Activated T-cell treated with anti-CD3 and anti-CD28 coated beads for 24 hours (primary cell): ENCODE results near the gene DUSP5.
"Not testable (repeated sequence)": the region's sequence is repeated elsewhere in the genome, so short reads cannot be mapped to it uniquely, and the experiment has no call there.

Source experiments
- DNase-seq: peaks from one replicate; pipeline ENCODE4 v3.0.0-alpha.2; 2020; ENCODE audit warnings: low read depth

DUSP5 gene

GRCh38 chr10:110522365-110522988, 24.8 kb downstream of the DUSP5 start:
- DNase-seq: no peak

- DNase-seq: no peak
Observed at GRCh38 chr10:110523736-110524135, 26.0 kb downstream of the DUSP5 start.

- no peak for DNase-seq
Observed at GRCh38 chr10:110524179-110524858, 26.6 kb downstream of the DUSP5 start.

- no peak for DNase-seq
Observed at GRCh38 chr10:110524859-110525232, 27.1 kb downstream of the DUSP5 start.

GRCh38 chr10:110525349-110526260, 27.9 kb downstream of the DUSP5 start:
- DNase-seq: no peak

GRCh38 chr10:110527731-110528171, 30.0 kb downstream of the DUSP5 start:
- no peak for DNase-seq

GRCh38 chr10:110528224-110528996, 30.7 kb downstream of the DUSP5 start:
- no peak for DNase-seq

- DNase-seq: not testable (repeated sequence)
Observed at GRCh38 chr10:110528997-110529524, 31.4 kb downstream of the DUSP5 start.

- DNase-seq: no peak
Observed at GRCh38 chr10:110529596-110530011, 31.9 kb downstream of the DUSP5 start.

GRCh38 chr10:110530131-110530831, 32.6 kb downstream of the DUSP5 start:
- DNase-seq: no peak

- DNase-seq: no peak
Observed at GRCh38 chr10:110531687-110532086, 34.0 kb downstream of the DUSP5 start.

- not testable (repeated sequence) for DNase-seq
Observed at GRCh38 chr10:110532628-110533027, 34.9 kb downstream of the DUSP5 start.

GRCh38 chr10:110533149-110533548, 35.4 kb downstream of the DUSP5 start:
- DNase-seq: no peak

- DNase-seq: no peak
Observed at GRCh38 chr10:110534571-110534970, 36.9 kb downstream of the DUSP5 start.

- peak; percentile 66 for DNase-seq
Observed at GRCh38 chr10:110535958-110536891, 38.5 kb downstream of the DUSP5 start.

- DNase-seq: no peak
Observed at GRCh38 chr10:110539091-110539490, 41.4 kb downstream of the DUSP5 start.

GRCh38 chr10:110540031-110540430, 42.3 kb downstream of the DUSP5 start:
- DNase-seq: no peak

- DNase-seq: no peak
Observed at GRCh38 chr10:110544958-110545537, 47.3 kb downstream of the DUSP5 start.

GRCh38 chr10:110546077-110546476, 48.4 kb downstream of the DUSP5 start:
- no peak for DNase-seq
